ENCODE results near the gene PCGF1. TPM values are rescaled to one million over a fixed set of nuclear protein-coding genes. Genes with fewer than 3 reads are reported as not detected.
"Not testable (repeated sequence)": the region's sequence is repeated elsewhere in the genome, so short reads cannot be mapped to it uniquely, and the experiment has no call there.

Gene PCGF1
- total RNA-seq, 1 donor from 2014 or later, result 11.4 TPM

GRCh38 chr2:74488643-74489481, 18.6 kb downstream of the PCGF1 start:
- intact Hi-C loops (cut with DNase I), result no loop called here
- DNase-seq (ENCODE audit: low spot score), result no peak

GRCh38 chr2:74486141-74486540, 21.4 kb downstream of the PCGF1 start:
- intact Hi-C loops (cut with DNase I), result no loop called here
- no peak for DNase-seq (ENCODE audit: low spot score)

- not testable (repeated sequence) for DNase-seq (ENCODE audit: low spot score)
- intact Hi-C loops (cut with DNase I), result loop anchor here (1.0 kb wide), 2 partner anchors 29 to 104 kb away; no protein-coding TSS in a partner anchor
These were observed 23.8 kb downstream of the PCGF1 start for GRCh38 chr2:74483675-74484164.

- intact Hi-C loops (cut with DNase I), result loop anchor here (1.0 kb wide), 3 partner anchors 29 to 104 kb away; partner anchors contain the start of genes AUP1 and HTRA2
- peak; percentile 97 for DNase-seq (ENCODE audit: low spot score)
These were observed 24.5 kb downstream of the PCGF1 start, which contains the start of the genes CCDC142 and TTC31 for GRCh38 chr2:74482801-74483674. CCDC142 (minus strand) TSS chr2:74482998; CDS start chr2:74482837, 161 bp downstream. TTC31 (plus strand) TSS chr2:74483081; CDS start chr2:74483096, 15 bp downstream.

GRCh38 chr2:74481961-74482800, 25.3 kb downstream of the PCGF1 start:
- intact Hi-C loops (cut with DNase I), result loop anchor here (1.0 kb wide), 1 partner anchor 47 kb away; the partner anchor contains the start of genes AUP1 and HTRA2
- no peak for DNase-seq (ENCODE audit: low spot score)

GRCh38 chr2:74481431-74481830, 26.1 kb downstream of the PCGF1 start:
- intact Hi-C loops (cut with DNase I), result no loop called here
- no peak for DNase-seq (ENCODE audit: low spot score)

GRCh38 chr2:74474899-74475298, 32.6 kb downstream of the PCGF1 start:
- DNase-seq (ENCODE audit: low spot score), result no peak
- intact Hi-C loops (cut with DNase I), result no loop called here

- intact Hi-C loops (cut with DNase I), result no loop called here
- DNase-seq (ENCODE audit: low spot score), result no peak
These were observed 33.0 kb downstream of the PCGF1 start for GRCh38 chr2:74474481-74474880.

GRCh38 chr2:74472945-74473258, 34.6 kb downstream of the PCGF1 start:
- DNase-seq (ENCODE audit: low spot score), result no peak
- intact Hi-C loops (cut with DNase I), result no loop called here

- DNase-seq (ENCODE audit: low spot score), result peak; percentile 97
- intact Hi-C loops (cut with DNase I), result no loop called here
These were observed 35.2 kb downstream of the PCGF1 start, which contains the start of gene MRPL53 for GRCh38 chr2:74472086-74472944. MRPL53 (minus strand) TSS chr2:74472680; CDS start chr2:74472660, 20 bp downstream.

GRCh38 chr2:74471332-74472065, 36.0 kb downstream of the PCGF1 start:
- no peak for DNase-seq (ENCODE audit: low spot score)
- intact Hi-C loops (cut with DNase I), result no loop called here

GRCh38 chr2:74470742-74471141, 36.8 kb downstream of the PCGF1 start:
- DNase-seq (ENCODE audit: low spot score); intact Hi-C loops (cut with DNase I): not testable (repeated sequence)

- DNase-seq (ENCODE audit: low spot score), result no peak
- intact Hi-C loops (cut with DNase I), result no loop called here
These were observed 43.1 kb downstream of the PCGF1 start for GRCh38 chr2:74464406-74464805.

GRCh38 chr2:74462786-74463105, 44.7 kb downstream of the PCGF1 start:
- intact Hi-C loops (cut with DNase I), result no loop called here
- no peak for DNase-seq (ENCODE audit: low spot score)

GRCh38 chr2:74462054-74462785, 45.3 kb downstream of the PCGF1 start:
- intact Hi-C loops (cut with DNase I), result no loop called here
- DNase-seq (ENCODE audit: low spot score), result no peak

- no peak for DNase-seq (ENCODE audit: low spot score)
- intact Hi-C loops (cut with DNase I), result no loop called here
These were observed 46.1 kb downstream of the PCGF1 start for GRCh38 chr2:74461187-74462053.
